HG02852 (cell line): Measurements from ENCODE around the gene GLRX.
A peak's percentile ranks its signal among the peaks of the same experiment; 100 is the strongest.
"Not testable (repeated sequence)": the region's sequence is repeated elsewhere in the genome, so short reads cannot be mapped to it uniquely, and the experiment has no call there.

Source experiments
- ATAC-seq: cut with Tn5 transposase; IDR thresholded peaks from one replicate; pipeline ENCODE4 v1.9.1; 2021; ENCODE audit warnings: mild to moderate bottlenecking, moderate library complexity; ENCODE audit not compliant: unreplicated experiment

The GLRX gene

DNA sequence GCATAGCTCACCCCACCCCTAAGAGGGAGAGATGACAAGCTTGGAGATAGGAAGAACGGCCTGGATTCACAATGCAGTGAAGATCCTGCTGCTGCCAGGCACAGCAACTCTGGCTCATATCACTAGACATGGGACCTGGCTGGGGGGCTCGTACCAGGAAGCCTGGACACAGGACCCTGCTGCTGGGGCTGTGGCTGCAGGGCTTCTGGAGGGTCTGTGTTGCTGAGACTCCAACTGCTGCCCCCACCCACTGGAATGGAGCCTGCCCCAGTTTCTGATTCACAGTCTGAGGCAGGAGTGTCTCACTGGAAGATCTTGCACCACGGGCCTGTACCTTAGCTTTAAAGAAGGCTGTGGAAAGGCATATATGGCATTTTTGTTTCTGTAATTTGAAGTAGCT, 31.0 kb upstream of the GLRX start:
- no peak for ATAC-seq

DNA sequence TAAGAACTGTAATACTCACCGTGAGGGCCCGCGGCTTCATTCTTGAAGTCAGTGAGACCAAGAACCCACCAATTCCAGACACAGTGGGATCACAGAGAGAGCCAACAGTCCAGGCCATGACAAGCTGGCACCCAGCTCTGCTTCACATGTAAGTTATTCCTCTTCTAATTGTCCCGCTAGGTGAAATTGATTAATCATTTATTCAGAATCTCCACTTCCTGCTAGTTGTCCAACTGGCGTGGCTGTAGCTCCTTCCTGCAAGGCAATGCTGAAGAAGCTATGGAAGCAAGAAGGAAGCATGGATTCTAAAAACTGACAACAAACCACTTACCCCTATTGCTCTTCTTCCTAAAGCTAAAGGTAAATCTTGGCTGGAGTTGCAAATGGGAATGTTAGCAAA, 30.0 kb upstream of the GLRX start:
- no peak for ATAC-seq

DNA sequence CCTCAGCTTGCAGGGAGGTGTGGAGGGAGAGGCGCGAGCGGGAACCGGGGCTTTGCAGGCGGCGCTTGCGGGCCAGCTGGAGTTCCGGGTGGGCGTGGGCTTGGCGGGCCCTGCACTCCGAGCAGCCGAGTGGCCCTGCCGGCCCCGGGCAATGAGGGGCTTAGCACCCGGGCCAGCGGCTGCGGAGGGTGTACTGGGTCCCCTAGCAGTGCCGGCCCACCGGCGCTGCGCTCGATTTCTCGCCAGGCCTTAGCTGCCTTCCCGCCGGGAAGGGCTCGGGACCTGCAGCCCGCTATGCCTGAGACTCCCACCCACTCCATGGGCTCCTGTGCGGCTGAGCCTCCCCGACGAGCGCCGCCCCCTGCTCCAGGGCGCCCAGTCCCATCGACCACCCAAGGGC, 28.6 kb upstream of the GLRX start:
- ATAC-seq: not testable (repeated sequence)

DNA sequence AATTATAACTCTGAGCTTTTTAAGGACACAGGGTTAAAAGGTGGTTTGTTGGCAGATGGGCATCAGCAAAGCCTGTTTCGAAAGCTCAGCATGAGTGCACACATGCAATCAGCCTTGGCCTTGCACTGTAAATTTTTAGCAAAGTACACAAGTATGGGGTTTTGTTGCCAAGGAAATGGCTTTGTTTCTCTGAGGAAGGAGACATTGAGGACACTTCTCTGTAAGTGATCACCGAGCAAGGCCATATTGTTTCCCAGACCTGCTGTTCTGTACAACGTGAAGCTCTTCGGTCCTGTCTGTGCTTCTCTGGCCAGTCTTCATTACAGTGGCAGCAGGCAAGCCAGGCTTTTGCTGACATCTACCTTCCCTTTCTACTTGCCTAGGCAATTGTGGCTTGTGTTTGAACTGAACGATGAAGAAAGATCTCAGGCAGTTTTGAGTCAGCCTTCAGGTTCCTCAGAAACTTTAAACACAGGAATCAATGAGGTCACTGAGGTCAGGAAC, 27.9 kb upstream of the GLRX start:
- no peak for ATAC-seq

DNA sequence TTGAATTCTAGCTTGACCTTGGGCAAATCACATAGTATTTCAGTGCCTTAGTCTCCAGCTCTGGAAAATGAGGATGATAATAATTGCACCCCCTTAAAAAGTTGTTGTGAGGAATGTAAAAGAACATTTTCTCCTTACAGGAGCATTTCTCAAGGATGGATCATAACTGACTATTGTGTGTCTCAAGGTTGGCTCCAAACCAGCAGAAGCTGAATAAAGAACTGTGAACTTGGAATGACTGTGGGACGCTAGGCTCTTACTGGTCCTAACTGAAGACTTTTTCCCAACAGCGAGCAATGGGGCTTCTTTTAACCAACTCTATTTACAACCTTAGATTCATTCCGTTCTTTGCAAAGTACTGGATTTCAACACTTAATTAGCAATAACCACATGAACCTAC, 26.2 kb upstream of the GLRX start:
- no peak for ATAC-seq

DNA sequence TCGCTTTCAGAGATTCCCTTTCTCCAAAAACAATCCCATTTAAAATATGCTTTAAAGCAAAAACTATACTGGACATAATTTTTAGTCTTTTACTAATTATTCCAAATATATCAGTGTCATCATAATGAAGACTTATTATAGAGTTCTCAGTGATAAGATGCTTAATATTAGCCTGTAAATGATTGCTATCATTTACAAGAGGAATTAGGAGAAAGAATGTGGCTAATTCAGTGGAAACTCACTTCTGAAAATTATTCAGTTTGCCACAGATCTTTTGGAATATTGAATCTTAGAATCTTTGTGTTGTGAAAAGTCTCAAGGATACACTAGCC, 24.7 kb upstream of the GLRX start:
- no peak for ATAC-seq

DNA sequence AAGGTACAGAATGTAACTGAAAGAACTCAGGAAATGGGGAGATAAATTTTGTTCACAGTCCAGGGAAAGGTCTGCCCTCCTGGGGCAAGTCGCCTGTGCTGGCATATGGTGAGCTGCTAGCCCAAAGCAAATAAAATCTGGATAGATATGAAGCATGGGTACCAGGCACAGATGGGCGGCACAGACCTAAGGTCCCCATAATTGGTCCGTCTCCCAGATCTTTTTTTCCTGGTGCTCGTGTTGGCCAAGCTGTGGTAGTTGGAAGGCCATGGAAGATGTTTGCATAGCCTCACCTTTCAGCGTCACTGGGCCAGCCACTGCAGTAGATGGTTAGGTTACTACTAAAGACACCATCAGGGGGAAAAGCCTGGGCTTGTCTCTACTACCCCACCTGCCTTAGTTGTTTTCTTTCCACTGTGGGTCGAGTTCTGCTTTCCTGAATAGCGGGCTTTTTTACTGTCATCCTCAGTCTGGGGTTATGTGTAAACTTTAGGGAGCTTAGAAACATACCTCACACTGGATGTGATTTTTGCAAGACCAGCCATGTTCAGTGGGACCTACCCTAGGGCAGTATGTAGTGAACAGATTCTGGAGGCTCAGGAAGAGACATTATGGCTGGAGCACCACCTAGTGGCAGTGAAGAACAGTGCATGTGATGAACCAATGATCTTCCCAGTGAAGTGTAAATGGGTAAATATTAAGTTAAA, 24.2 kb upstream of the GLRX start:
- ATAC-seq: peak; percentile 56

DNA sequence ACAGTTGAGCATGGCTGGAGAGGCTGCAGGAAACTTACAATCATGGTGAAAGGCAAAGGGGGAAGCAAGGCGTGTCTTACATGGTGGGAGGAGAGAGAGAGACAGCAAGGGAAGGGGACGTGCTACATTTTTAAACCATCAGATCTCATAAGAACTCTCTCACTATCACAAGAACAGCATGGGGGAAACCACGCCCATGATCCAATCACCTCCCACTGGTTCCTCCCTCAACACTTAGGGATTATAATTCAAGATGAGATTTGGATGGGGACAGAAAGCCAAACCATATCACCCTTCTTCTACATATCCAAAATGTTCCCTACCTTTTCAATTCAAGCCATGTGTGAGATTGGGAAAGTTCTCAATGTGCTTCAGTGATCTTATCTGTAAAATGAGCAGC, 22.9 kb upstream of the GLRX start:
- no peak for ATAC-seq

DNA sequence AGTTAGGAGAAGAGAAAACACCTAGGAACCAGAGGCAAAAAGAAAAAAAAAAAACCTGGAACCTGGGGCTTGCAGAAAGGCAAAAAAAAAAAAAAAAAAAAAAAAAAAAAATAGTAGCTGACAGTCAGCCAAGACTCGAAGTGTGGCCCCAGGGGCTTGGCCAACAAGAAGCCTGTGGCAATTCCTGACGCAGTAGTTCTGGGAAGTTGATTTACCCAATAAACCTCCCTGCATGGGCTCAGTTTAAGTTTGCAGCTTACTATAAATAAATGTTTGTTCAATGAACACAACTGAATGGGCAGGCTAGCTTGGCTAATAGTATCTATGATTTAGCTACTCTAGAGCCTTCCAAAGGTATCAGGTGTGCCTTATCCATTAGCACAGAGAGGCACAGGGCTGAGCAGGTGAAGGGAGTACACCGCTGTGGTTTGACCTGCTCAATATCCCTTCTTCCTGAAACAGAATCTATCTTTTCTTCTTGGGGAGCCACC, 21.3 kb upstream of the GLRX start:
- no peak for ATAC-seq

DNA sequence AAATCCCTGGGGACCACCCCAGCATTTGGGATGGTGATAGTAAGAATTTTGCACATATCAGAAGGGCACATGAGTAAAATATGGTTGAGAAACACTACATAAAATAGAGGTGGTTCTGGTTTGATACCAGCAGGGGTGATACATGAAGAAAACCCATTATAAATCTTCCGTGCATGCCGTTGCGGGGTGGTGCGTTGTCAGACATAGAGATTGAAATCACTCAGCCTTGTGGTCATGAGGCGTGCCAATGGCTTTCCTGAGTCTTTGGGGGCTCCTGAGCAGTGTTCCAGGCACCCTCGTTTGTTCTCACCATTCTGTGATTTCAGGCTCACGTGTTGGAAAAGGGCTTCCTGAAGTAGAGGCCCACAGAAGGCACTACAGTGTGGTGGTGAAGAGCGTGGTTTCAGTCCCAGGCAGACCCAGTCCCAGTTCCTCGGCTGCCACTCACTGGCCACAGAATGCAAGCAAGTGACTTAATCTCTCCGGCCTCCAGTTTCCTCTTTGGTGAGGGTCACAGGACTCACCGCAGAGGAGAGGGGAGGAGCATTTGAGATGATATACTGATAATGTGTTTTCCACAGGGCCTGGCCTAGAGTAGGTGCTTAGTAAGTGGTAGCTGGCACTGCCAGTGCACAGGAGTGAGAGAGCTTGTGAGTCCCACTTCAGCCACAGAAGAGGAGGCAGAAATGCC, 20.5 kb upstream of the GLRX start:
- ATAC-seq: peak; percentile 94

DNA sequence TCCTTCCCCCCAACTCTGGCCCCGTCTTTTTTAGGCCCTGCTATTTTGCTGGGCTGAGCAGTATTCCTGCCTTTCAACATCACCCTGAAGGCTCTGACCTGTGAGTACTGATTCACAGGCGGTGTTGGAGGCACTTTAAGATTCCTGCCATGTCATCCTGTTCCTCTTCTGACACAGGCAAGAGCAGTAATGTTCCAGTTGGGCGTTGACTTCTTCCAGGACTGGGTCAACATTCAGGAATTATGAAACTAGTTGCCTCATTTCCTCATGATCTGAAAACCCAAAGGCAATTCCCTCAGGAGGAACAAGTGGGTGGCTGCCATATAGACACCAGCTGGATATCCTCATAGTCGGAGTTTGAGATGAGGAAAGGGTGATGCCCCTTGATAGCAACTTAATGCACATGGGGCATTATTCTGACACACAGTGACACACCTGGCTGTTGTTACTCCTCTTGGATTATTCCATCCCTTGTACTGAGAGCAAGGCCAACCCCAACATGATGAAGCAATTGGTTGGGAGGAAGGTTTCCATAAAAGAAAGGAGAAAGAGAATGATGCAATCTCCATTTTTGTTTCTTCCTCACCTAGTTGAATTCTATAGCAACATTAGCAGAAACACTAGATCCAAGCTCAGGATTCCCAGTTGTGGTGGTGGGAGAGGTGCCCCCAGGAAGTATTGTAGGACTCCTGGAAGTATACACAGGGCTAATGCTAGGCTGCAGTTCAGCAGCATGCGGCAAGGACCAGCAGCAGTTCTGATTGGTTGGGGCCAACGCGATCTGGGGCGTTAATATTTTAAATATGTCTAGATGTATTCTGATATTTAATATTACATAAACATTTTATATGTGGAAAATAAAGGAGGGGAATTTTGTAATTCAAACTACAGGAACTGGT, 19.6 kb upstream of the GLRX start:
- no peak for ATAC-seq

DNA sequence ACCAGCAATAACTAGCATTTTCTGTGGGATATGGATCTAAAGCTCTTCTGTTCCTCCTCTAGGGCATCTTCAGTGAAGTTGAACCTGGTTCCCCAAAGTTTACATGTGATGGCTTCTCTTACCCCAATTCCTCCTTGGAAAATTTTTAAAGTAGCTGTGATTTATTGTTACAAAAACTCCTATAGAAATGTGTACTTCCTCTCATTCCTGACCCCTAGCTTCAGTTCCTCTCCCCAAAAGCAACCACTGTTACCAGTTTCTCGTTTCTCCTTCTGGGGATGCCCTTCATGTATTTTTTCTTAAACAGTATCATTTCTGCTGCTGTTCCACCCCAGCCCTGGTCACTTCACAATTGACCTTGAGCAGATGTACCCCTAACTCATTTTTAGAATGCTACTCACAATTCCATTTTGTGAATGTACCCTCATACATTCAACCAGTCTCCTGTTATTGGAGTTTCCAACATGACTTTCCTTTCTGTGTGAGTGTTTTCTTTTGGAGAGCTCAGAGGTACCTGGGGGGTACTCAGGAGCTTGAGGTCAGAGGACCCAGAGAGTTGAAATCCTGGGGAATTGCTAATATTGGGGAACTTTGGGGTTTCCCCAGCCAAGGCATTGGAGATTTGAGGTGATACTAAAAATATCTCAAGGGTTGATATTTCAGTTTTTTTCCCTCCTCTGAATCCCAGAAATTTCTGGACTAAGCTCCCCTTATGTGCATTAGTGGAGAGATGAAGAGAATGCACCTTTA, 18.6 kb upstream of the GLRX start:
- ATAC-seq: no peak

DNA sequence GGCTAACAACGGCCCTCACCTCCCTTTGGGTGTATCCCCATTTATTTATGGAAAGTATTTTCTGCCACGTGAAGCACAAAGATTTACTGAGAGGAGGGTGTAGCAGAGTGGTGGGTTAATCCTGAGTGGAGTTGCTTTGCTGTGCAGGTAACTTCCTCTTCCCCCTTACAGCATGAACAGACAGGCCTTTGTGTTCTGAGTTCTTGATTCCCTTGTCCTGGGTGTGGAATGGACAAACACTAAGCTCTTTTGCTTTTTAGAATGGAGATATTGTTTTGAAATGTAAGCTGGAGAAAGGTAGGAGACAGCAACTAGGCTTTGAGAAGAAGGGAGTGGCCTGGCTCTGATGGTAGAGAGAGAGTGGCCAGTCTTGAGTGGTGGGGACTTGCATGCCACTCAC, 17.1 kb upstream of the GLRX start:
- ATAC-seq: no peak

DNA sequence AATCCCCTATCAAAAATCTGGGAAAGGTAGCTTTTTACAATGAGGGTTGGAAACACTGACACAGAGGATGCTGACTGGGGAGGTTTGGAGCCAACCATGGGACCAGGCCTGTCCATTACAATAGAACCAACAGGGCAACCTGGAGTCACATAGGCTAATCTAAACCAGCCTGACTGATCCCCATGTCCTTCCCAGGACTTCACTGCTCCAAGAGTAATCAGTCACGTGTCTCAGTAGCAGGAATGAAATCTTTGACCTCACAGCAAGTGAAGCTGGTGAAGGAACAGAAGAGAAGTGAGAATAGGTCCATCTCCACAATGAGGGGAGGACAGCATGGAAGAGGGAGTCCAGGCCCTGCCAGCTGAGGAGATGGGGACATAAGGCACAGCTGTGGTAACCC, 16.0 kb upstream of the GLRX start:
- ATAC-seq: no peak

DNA sequence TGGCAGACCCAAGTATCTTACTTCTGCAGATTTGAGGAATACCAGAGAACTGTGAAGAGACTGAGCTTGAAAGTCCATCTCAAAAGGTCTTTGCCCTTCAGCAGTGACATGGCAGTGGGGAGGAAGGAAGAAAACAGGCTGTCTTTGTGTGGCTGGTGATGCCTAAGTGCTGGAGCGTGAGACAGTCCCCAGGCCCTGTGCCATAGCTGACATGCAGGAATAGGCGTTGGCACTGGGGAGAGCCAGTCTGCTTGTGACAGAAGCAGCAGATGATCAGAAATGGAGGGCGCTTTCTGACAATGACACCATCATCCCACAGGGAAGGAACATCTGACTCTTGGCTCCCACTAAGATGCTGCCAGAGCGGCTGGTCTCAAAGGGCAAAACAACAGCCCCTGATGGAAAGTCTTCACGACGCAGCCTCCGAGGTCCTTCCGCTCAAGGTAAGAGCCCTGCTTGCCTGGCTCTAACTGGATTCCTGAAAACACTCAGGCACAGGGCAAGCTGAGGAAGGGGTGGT, 15.5 kb upstream of the GLRX start:
- ATAC-seq: no peak

DNA sequence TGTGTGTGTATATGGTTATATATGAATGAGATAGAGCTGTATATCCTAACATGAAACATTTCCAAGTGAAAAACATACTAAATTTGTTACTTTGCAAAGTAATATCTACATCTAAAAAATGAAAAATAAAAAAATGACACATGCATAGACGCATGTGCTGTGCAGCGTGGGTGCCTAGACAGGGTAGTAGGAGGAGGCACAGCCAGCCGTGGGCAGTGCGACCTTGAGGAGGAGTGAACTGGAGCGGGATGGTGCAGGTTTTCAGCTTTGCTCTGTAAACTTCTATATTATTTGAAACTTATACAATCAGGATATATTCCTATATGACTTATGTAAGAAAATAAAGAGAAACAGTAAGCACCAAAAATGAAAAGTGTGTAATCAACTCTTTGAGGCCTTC, 15.0 kb upstream of the GLRX start:
- ATAC-seq: no peak

DNA sequence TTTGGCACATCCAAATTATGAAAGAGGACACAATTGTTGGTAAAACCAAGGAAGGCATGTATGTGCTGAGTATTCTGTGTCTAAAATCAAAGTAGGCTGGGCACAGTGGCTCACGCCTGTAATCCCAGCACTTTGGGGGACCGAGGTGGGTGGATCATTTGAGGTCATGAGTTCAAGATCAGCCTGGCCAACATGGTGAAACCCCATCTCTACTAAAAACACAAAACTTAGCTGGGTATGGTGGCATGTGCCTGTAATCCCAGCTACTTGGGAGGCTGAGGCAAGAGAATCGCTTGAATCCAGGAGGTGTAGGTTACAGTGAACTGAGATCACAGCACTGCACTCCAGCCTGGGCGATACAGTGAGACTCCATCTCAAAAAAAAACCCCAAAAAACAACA, 14.4 kb upstream of the GLRX start:
- not testable (repeated sequence) for ATAC-seq

DNA sequence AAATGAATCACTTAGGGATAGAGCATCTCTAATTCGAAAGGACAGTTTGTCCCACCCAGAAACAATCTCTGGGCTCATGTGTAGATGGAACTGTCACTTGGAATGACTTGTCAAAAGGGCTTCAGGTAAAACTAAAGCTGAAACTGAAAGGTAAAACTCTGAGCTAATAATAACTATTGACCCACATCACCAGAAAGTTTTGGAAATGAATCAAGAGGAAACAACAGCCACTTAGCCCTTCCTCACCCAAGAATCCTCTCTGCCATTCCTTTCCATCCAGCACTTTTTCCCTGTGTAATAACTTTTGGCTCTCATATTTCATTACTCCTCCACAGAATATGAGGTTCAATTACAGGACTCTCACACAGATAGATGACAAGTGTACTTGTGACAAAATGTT, 14.0 kb upstream of the GLRX start:
- no peak for ATAC-seq

DNA sequence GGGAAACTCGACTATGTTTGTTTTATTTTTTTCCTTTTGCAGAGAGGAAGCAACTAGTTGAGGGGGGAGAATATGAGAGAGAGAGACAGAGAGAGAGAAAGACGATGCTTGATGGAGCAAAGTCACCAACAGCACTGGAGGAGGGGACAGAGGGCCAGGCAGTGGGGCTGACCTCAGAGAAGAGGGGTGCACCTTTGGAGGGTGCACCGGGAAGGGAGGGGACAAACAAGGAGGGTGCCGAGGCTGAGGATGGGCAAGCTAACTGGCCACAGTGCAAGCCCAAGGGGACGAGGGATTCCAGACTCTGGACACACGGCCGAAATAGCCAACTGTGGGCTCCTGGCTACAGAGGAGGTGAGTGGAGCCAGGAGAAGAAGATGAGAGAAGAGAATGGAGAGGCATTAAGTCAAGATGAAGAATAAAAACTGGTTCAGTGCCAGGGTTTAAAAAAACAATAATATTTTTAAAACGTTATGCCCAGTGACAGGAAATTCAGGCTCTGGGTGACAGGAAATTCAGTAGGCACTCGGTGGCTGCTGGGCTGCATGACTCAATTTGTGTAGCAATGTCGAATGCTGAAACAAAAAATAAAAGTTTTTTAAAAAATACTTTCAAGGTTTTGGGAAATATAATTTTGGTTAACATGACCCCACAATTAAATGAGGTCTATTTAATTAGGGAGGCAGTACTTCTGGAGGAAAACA, 13.3 kb upstream of the GLRX start:
- no peak for ATAC-seq

DNA sequence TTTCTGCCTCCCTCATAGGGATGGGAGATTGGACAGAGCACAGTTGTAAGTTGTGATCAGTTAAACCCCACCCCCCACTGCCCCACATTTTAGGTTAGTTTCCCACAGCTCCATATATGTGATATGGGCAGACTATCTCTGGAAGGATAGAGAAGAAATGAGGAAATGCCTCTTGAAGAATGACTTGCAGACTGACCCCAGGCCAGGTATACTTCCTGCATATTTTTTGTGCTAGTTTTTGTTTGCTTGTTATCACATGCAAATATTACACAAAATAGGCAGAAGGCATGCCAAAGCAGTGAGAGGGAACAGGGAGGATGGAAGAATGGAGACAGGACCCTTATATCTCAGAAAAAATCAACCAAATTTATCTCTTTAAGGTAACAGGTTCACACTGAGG, 10.1 kb upstream of the GLRX start:
- no peak for ATAC-seq
